ENCODE data around the gene HRH4.

HRH4 gene

GRCh38 chr18:24509435-24509834, 49.0 kb downstream of the HRH4 start:
- DNase-seq (ENCODE audit: low spot score) = no peak

GRCh38 chr18:24514439-24514838, 54.0 kb downstream of the HRH4 start:
- peak; percentile 93 for DNase-seq (ENCODE audit: low spot score)

GRCh38 chr18:24515721-24516120, 55.3 kb downstream of the HRH4 start:
- DNase-seq (ENCODE audit: low spot score) = no peak

DNA sequence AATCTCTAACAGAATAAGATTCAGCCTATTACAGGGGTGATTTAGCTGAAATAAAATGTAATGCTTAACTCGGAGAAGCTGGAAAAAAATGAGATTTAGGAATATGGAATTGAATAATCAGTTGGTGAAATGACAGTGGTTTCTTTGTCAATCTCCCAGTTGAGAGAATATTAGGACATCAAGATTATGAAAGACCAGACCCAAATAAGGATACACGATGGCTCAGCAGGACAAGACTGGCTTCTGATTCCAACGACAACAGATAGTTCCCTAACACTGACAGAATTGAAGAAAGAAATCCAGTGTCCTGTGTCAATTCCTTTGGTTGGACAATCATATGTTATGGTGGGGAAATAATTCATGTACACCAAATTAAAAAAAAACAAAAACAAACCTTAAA, 55.8 kb downstream of the HRH4 start:
- no peak for DNase-seq (ENCODE audit: low spot score)

GRCh38 chr18:24517554-24517953, 57.1 kb downstream of the HRH4 start:
- no peak for DNase-seq (ENCODE audit: low spot score)

GRCh38 chr18:24518596-24518995, 58.2 kb downstream of the HRH4 start:
- DNase-seq (ENCODE audit: low spot score) = no peak

Measured in RKO (cell line).